GM12878 (cell line): Measurements from ENCODE around the gene NUP37. TPM values are rescaled to one million over a fixed set of nuclear protein-coding genes. Genes with fewer than 3 reads are reported as not detected.

Experiments
- ATAC-seq: fragments of 200-7000 bp; cut with Tn5 transposase; 3 replicates; pipeline ENCODE4 v1.9.1; 2020; ENCODE audit warnings: mild to moderate bottlenecking, moderate library complexity
- BruUV-seq: library from RNA; stranded (reverse); fragments of 400-500 nt; replicated peaks from 2 replicates; lab custom pipeline; 2021; lab: Mats Ljungman, UMichigan
- CTCF ChIA-PET: fragments of 300-600 bp; sonication (Branson Sonifier 250); formaldehyde crosslinking; extraction: SDS; loops from one replicate; lab custom pipeline; 2021; ENCODE audit warnings: inconsistent platforms; lab: Yijun Ruan, JAX
- POLR2A ChIA-PET: fragments of 350-600 bp; formaldehyde crosslinking; extraction: SDS; loops from one replicate; lab custom pipeline; 2021; ENCODE audit warnings: inconsistent platforms; lab: Charles Lee
- RAD21 ChIA-PET: fragments of 300-600 bp; sonication (Branson Sonifier 250); formaldehyde crosslinking; loops from one replicate; lab custom pipeline; 2023; ENCODE audit warnings: antibody characterized with exemption; ENCODE audit not compliant: unreplicated experiment; lab: Charles Lee
- SMC1A ChIA-PET: fragments of 300-600 bp; sonication (Branson Sonifier 250); formaldehyde crosslinking; loops from one replicate; lab custom pipeline; 2023; ENCODE audit not compliant: unreplicated experiment, uncharacterized antibody; lab: Charles Lee
- DNase-seq: peaks from one replicate; pipeline ENCODE4 v3.0.0-alpha.2; 2011; ENCODE audit warnings: low read depth, low spot score
- FAIRE-seq: peaks from 3 replicates; lab custom pipeline; 2011; peaks lifted over from hg19 to GRCh38; lab: Jason Lieb, UNC
- H2AFZ ChIP-seq: 2 replicates; pipeline ENCODE4 v1.6.0; 2011; ENCODE audit warnings: low read depth, low read length, control low read depth; ENCODE audit not compliant: control insufficient read depth
- H3K27ac ChIP-seq: 2 replicates; pipeline ENCODE4 v1.5.1; 2011; ENCODE audit warnings: control low read depth; ENCODE audit not compliant: control insufficient read depth, insufficient read depth
- H3K27me3 ChIP-seq, 2 experiments: replicated peaks in 1 of 2; 2 replicates each; pipeline versions ENCODE4 v1.6.0 to v1.6.1; 2011; ENCODE audit warnings: low read length in 1 of 2; ENCODE audit not compliant: control insufficient read depth in 2 of 2, insufficient read depth in 2 of 2
- H3K36me3 ChIP-seq, 2 experiments: 2 replicates each; pipeline ENCODE4 v1.5.1; 2011; ENCODE audit warnings: low read length in 1 of 2; ENCODE audit not compliant: control insufficient read depth in 2 of 2, insufficient read depth in 2 of 2
- H3K4me1 ChIP-seq: 2 replicates; pipeline ENCODE4 v1.6.1; 2011; ENCODE audit warnings: mild to moderate bottlenecking, low read length, moderate library complexity, mixed read lengths; ENCODE audit not compliant: control insufficient read depth, insufficient read depth
- H3K4me2 ChIP-seq: 2 replicates; pipeline ENCODE4 v1.6.0; 2011; ENCODE audit warnings: control low read depth; ENCODE audit not compliant: control insufficient read depth, insufficient read depth
- H3K4me3 ChIP-seq: fragments of 200-600 bp; sonication (generic); 2 replicates; pipeline ENCODE4 v1.5.1; 2016
- H3K79me2 ChIP-seq: 2 replicates; pipeline ENCODE4 v1.6.0; 2011; ENCODE audit warnings: low read length; ENCODE audit not compliant: control insufficient read depth, insufficient read depth
- H3K9ac ChIP-seq: 2 replicates; pipeline ENCODE4 v1.8.0; 2011; ENCODE audit warnings: low read length, control low read depth, mixed read lengths; ENCODE audit not compliant: control insufficient read depth, insufficient read depth
- H3K9me3 ChIP-seq: replicated peaks from 3 replicates; pipeline ENCODE4 v1.5.1; 2011; ENCODE audit warnings: mild to moderate bottlenecking, low read length; ENCODE audit not compliant: control insufficient read depth, insufficient read depth
- H4K20me1 ChIP-seq: 2 replicates; pipeline ENCODE4 v1.6.0; 2011; ENCODE audit not compliant: control insufficient read depth, insufficient read depth
- ETV6 ChIP-seq, 2 experiments: fragments of 450-650 bp in 1 of 2; IDR thresholded peaks in 1 of 2; conservative IDR thresholded peaks in 1 of 2; 2 replicates each; pipeline ENCODE4 v1.6.1; 2014; ENCODE audit warnings: antibody characterized with exemption in 1 of 2, borderline replicate concordance in 1 of 2, low read depth in 1 of 2, mild to moderate bottlenecking in 1 of 2, moderate library complexity in 1 of 2
- KLF5 ChIP-seq: fragments of 450-650 bp; IDR thresholded peaks from 2 replicates; pipeline ENCODE4 v1.6.1; 2014; ENCODE audit warnings: mild to moderate bottlenecking; ENCODE audit not compliant: partially characterized antibody
- NFYA ChIP-seq: IDR thresholded peaks from 2 replicates; pipeline ENCODE4 v1.6.1; 2011; ENCODE audit warnings: low read depth, mild to moderate bottlenecking, low read length, improper control_type of control experiment, borderline replicate concordance
- REST ChIP-seq: IDR thresholded peaks from 2 replicates; pipeline ENCODE4 v1.6.1; 2012; ENCODE audit warnings: mild to moderate bottlenecking, low read depth, low read length
- SP1 ChIP-seq: IDR thresholded peaks from one replicate; pipeline ENCODE4 v1.6.1; 2011; ENCODE audit warnings: low read depth, low read length
- TCF3 ChIP-seq: IDR thresholded peaks from 2 replicates; pipeline ENCODE4 v1.6.1; 2012; ENCODE audit warnings: low read depth, mild to moderate bottlenecking, low read length, borderline replicate concordance; ENCODE audit not compliant: insufficient read depth
- TCF7 ChIP-seq: IDR thresholded peaks from 2 replicates; pipeline ENCODE4 v1.6.1; 2014; ENCODE audit warnings: antibody characterized with exemption, borderline replicate concordance
- ZBED1 ChIP-seq: IDR thresholded peaks from 2 replicates; pipeline ENCODE4 v1.6.1; 2016; ENCODE audit warnings: borderline replicate concordance
- ZNF274 ChIP-seq: IDR thresholded peaks from one replicate; pipeline ENCODE4 v1.8.0; 2011; ENCODE audit not compliant: insufficient read length, insufficient read depth
- in situ Hi-C: fragments of 300-500 bp; cut with MboI; formaldehyde crosslinking; loops from 9 replicates; pipeline ENCODE4 v1.14.3; 2018; ENCODE audit warnings: mixed read lengths
- intact Hi-C: fragments of 100-400 bp; cut with micrococcal nuclease; formaldehyde crosslinking; loops from one replicate; pipeline ENCODE4 v1.14.2; 2022; ENCODE audit not compliant: unreplicated experiment
- polyA plus RNA-seq, 11 experiments: library from polyadenylated mRNA; depleted of rRNA in 4 of 11; unstranded in 6 of 11; stranded (reverse) in 5 of 11; fragments of >200 nt; fragmentation: Nextera tagmentation in 4 of 11; fragmentation: Illumina TruSeq in 1 of 11; extraction: Ambion mirVana in 4 of 11; extraction: Trizol in 1 of 11; gene quantifications; 1 replicate in 1 of 11; 2 replicates in 10 of 11; pipeline versions ENCODE4 v1.2.1 to v1.2.3, GENCODE V29; 2011 to 2016; ENCODE audit warnings: inconsistent platforms in 2 of 11, missing spikeins in 2 of 11, low read depth in 1 of 11
- total RNA-seq, 4 experiments: library from RNA; depleted of rRNA in 3 of 4; stranded (reverse); fragments of >200 nt in 3 of 4; fragmentation: Illumina TruSeq in 1 of 4; extraction: Trizol in 1 of 4; gene quantifications; 2 replicates each; pipeline versions ENCODE4 v1.2.1 to v1.2.3, GENCODE V29; 2013 to 2021

NUP37 gene
- total and polyA plus RNA-seq, 10 of the 15 experiments (the other 5 are each of a cell fraction or from before 2014, with no cell fraction given): 51.8 to 250 (median 99.6) TPM

GRCh38 chr12:102053062-102053349, 66.9 kb downstream of the NUP37 start:
- Histone ChIP-seq H3K27me3 (no peaks in the 10 kb centered on the region), H3K9ac (no peak overlapping the region), H3K4me3 (no peak overlapping the region), H3K79me2 (no peaks in the 10 kb centered on the region; the same call in none of the 2 replicates), H2AFZ (no peak overlapping the region), H3K27ac (no peak overlapping the region), H4K20me1 (no peaks in the 10 kb centered on the region), H3K36me3 (peaks cover 0 to 24% of the 10 kb centered on the region in 2 experiments; a peak in 3 of 4 replicates), H3K4me2 (no peak overlapping the region), H3K4me1 (peaks cover 22% of the 10 kb centered on the region), H3K9me3 (no peaks in the 10 kb centered on the region; the same call in 1 of the 3 replicates)
- FAIRE-seq: no peak
- SMC1A ChIA-PET: no interaction called here
- intact Hi-C loops: no loop called here
- in situ Hi-C loops: no loop called here
- TF ChIP-seq NFYA (no peak), TCF3 (no peak), ZNF274 (no peak), REST (no peak), ETV6 (conservative IDR thresholded peaks at IDR 0.05 in 1 of 2, IDR thresholded peaks at IDR 0.05 in 1 of 2; ENCODE audit: borderline replicate concordance in 1 of 2, low read depth in 1 of 2) (no peak), TCF7 (no peak), ZBED1 (no peak), KLF5 (no peak), SP1 (no peak)
- no peak for ATAC-seq
- no TSS peak for BruUV-seq
- POLR2A ChIA-PET: no interaction called here
- no peak for DNase-seq
- RAD21 ChIA-PET: interaction anchor here (1.0 to 1.2 kb wide), 2 partner anchors 15 to 38 kb away, joined by 3 to 4 read pairs; no protein-coding TSS in a partner anchor
- CTCF ChIA-PET: interaction anchor here (1.0 to 1.5 kb wide), 3 partner anchors 11 to 107 kb away, joined by 3 to 5 read pairs (median 4); no protein-coding TSS in a partner anchor
